GM12874 (cell line): ENCODE measurements around the gene BCAS3.

Experiments used
- CTCF ChIP-seq: IDR thresholded peaks from 2 replicates; pipeline ENCODE4 v1.5.1; 2011; ENCODE audit warnings: low read depth, mild to moderate bottlenecking, control low read depth, low read length, moderate library complexity; ENCODE audit not compliant: insufficient read depth

The BCAS3 gene

GRCh38 chr17:60891149-60891548 lies 213.5 kb downstream of the BCAS3 start:
- no peak for TF ChIP-seq CTCF

GRCh38 chr17:60893475-60893874 lies 215.8 kb downstream of the BCAS3 start:
- TF ChIP-seq CTCF: no peak

DNA sequence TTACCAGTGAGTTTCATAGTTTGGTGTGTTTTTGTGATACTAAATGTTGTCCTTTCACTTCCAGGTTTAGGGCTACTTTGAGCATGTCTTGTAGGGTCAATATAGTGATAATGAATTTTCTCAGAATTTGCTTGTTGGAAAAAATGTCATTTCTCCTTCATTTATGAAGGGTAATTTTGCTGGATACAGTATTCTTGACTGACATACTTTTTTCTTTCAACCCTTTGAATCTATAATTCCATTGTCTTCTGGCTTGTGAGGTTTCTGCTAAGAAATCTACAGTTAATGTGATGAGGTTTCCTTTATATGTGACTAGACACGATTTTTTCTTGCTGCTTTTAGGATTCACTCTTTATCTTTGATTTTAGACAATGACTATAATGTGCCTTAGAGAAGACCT lies 219.3 kb downstream of the BCAS3 start:
- no peak for TF ChIP-seq CTCF

- no peak for TF ChIP-seq CTCF
Measured at GRCh38 chr17:60899115-60899514, 221.5 kb downstream of the BCAS3 start.

- TF ChIP-seq CTCF: no peak
Measured at GRCh38 chr17:60900688-60901087, 223.0 kb downstream of the BCAS3 start.

DNA sequence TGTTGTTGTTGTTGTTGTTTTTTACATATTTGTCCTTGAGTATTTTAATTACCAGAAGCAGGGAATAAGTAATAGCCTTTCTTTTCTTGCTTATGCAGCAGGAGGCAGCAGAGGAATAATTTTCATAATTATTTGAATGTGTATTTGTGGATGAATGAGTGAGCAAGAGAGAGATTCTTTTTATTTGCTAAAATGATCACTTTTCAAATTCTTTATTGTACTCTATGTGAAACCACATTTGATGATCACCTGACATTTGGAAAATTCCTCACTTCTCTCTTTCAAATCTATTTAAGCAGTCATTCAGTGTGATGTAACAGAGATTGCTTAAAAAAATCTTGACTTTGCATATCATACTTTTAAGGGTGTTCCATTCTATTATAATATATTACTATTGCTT lies 223.6 kb downstream of the BCAS3 start:
- no peak for TF ChIP-seq CTCF

- TF ChIP-seq CTCF: no peak
Measured at GRCh38 chr17:60901806-60902205, 224.2 kb downstream of the BCAS3 start.

DNA sequence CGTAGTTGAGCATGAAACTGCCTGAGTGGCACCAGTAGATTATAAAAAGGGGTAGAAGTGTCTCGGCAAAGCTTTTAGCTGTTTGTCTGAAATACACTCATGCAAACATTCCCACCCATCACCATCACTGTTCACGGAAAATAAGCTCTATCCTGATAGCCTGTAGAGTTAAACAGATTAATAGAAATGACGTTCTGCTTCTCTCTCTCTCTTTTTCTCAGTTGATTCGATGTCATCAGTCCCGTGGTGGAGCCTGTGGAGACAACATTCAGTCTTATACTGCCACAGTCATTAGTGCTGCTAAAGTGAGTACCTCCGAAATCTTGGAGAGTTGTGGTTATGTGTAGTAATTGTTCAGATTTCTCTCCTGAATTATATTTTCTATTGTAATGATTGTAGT lies 224.7 kb downstream of the BCAS3 start:
- no peak for TF ChIP-seq CTCF
